GM06990 (cell line): ENCODE results near the gene SETDB1.

Experiments
- DNase-seq: peaks from one replicate; pipeline ENCODE4 v3.0.0-alpha.2; 2011; ENCODE audit not compliant: insufficient read length; ENCODE audit errors: extremely low read depth
- H3K27me3 ChIP-seq: replicated peaks from 2 replicates; pipeline ENCODE4 v1.6.0; 2011; ENCODE audit warnings: low read length; ENCODE audit not compliant: control insufficient read depth, insufficient read depth
- H3K36me3 ChIP-seq: 2 replicates; pipeline ENCODE4 v1.5.1; 2011; ENCODE audit warnings: low read length; ENCODE audit not compliant: control insufficient read depth, insufficient read depth
- H3K4me3 ChIP-seq: replicated peaks from 2 replicates; pipeline ENCODE4 v1.5.1; 2011; ENCODE audit warnings: low read depth, mild to moderate bottlenecking, control low read depth, low read length
- TF ChIP-seq, protein P1 (sequence below): IDR thresholded peaks from 2 replicates; pipeline ENCODE4 v1.5.1; 2011; ENCODE audit warnings: low read length, control low read depth, mild to moderate bottlenecking, inconsistent platforms; ENCODE audit not compliant: insufficient read depth, poor library complexity, severe bottlenecking

SETDB1 gene

DNA sequence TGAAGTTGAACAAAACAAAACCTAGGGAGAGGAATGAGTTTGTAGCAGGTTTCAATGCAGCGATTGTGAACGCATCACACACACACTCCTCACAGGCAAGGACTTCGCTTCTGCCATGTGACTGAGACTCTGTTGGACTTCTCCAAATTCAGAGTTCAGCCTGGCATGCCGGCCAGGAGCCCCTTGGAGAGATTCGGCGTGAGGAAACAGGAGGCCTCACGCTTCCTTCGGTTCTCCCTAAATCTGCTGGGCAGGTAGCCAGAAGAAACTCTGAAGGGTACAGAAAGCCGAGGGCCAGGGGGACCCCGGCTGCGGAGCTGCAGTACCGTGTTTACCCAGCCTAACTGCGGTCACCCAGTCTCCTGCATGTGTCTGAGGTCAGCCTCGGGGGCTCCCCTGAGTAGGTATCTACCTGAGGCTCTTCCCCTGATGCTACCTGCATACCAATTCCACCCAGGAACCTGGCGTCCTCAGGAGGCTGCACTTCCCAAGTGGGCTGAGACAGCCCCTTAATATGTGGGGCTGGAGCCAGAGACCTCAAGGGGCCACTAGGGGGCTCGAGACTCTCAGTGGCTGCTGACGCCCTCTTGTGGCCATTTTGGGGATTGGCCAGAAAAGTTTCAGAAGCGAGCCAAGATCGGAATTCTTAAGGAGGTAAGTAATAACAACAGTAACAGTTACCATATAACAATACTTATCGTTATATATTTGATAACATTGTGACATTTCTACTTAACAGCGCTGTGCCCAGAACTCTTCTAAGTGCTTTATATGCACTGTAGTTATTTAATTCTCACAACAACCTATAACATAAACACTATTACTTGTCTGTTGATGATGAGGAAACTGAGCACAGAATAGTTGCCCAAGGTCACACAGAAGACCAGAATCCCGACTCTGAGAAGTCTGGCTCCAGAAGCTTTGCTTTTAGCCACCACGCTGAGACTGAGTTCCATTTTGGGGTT is 53.2 kb downstream of the SETDB1 start:
- TF ChIP-seq, protein P1, sequence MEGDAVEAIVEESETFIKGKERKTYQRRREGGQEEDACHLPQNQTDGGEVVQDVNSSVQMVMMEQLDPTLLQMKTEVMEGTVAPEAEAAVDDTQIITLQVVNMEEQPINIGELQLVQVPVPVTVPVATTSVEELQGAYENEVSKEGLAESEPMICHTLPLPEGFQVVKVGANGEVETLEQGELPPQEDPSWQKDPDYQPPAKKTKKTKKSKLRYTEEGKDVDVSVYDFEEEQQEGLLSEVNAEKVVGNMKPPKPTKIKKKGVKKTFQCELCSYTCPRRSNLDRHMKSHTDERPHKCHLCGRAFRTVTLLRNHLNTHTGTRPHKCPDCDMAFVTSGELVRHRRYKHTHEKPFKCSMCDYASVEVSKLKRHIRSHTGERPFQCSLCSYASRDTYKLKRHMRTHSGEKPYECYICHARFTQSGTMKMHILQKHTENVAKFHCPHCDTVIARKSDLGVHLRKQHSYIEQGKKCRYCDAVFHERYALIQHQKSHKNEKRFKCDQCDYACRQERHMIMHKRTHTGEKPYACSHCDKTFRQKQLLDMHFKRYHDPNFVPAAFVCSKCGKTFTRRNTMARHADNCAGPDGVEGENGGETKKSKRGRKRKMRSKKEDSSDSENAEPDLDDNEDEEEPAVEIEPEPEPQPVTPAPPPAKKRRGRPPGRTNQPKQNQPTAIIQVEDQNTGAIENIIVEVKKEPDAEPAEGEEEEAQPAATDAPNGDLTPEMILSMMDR, result peak; percentile 100
- peak; percentile 74 for DNase-seq
- H3K36me3 ChIP-seq, result no peaks in the 10 kb centered on the region
- H3K4me3 ChIP-seq, result no peak overlapping the region; the same call in 1 of the 2 replicates
- no peaks in the 10 kb centered on the region for H3K27me3 ChIP-seq

DNA sequence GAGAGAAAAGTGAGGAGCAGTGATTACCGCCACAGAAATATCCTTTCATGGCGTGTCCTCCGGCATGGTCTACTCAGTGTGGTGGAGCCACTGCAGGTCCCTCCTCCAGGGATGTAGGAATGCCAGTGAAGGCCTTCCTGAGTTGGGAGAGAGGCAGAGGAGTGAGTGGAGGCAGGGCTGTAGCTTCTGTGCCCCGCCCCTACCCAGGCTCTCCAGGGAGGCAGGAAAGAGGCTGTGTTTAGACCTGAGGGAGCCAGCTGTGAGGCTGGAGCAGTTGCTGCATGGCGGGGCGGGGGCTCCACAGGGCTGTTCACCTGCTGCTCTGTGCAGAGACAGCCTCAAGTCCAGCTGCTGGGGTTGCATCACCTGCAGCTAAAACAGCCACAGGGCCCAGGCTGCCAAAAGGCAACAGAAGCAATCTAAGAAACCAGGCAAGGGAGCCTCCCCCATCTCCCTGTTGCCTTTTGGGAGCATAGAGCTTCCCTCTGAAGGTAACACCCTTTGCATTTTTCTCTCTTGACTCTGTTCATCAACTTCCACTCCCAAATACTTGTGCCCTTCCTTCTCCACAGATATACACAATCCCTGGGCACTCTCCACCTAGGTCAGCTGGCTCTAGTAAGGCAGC is 55.1 kb downstream of the SETDB1 start:
- no peaks in the 10 kb centered on the region for H3K27me3 ChIP-seq
- H3K4me3 ChIP-seq, result no peak overlapping the region
- H3K36me3 ChIP-seq, result no peaks in the 10 kb centered on the region
- no peak for DNase-seq
- TF ChIP-seq, protein P1, result no peak

DNA sequence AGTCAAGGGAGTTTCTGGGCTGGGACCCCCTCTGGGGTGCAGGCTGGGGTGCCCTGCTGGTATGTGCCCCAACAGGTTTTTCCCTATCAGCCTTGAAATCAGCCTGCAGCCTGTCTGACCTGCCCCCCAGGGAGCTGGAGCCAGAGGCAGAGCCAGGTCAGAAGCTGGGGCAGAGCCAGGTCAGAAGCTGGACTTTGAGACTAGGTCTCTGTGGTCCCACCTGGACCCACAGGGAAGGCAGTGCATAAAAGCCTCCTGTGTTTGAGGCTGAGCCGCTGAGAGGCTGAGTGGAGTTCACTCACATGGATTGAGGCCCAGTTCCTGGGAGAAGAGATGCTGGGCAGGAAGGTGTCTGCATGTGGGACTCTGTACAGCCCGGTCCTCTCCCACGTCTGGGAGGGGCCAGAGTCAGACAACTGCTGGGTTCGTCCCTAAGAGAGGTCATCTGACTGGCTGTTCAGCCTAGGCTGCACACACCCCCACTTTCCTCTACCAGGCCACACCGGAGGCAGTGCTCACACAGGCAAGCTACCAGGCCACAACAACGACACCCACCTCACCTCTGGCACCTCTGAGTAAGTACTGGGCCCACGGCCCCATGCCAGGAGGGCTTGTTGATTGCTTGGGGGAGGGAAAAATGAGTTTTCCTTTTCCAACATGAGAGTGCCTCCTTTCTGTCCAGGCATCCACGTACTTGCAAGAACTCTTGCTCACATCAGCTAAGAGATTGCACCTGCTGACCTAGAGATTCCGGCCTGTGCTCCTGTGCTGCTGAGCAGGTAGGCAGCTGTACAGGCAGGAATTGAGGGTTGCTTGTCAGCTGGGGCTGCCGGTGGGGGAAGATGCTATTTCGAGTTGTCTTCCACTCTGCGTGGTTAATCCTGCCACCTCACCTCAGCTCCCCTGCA is 55.9 kb downstream of the SETDB1 start, which contains the start of gene ANXA9:
TSS of gene ANXA9 (plus strand) at position 488 of the 908 bp plus-strand sequence. CDS start 814 bp downstream, outside the sequence.
- no peaks in the 10 kb centered on the region for H3K27me3 ChIP-seq
- no peaks in the 10 kb centered on the region for H3K36me3 ChIP-seq
- TF ChIP-seq, protein P1, result no peak
- H3K4me3 ChIP-seq, result no peak within 1 kb of the TSS
- DNase-seq, result no peak

DNA sequence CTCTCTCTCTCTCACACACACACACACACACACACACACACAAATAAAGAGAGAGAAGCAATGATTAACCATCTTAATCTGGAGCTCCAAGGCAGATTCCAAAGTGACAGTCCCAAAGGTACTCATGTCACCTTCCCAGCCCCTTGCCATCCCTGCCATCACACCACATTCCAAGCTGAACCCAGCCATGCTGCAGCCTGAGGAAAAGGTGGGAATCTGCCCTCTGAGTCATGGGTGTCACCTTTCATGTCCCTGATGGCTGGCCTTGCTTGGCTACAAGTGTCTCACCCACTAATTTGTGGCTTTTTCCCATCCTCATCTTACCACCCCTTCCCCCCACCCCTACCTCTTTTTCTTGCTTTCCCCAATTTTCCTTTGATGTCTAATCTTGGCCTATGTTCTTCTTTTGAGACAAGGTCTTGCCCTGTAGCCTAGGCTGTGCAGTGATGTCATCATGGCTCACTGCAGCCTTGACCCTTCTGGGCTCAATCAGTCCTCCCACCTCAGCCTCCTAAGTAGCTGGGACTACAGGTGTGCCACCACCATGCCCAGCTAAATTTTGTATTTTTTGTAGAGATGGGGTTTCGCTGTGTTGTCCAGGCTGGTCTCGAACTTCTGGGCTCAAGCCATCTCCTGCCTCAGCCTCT is 59.1 kb downstream of the SETDB1 start:
- no peak for DNase-seq
- TF ChIP-seq, protein P1, result no peak
- Histone ChIP-seq H3K4me3 (no peak overlapping the region), H3K27me3 (no peaks in the 10 kb centered on the region), H3K36me3 (no peaks in the 10 kb centered on the region)

DNA sequence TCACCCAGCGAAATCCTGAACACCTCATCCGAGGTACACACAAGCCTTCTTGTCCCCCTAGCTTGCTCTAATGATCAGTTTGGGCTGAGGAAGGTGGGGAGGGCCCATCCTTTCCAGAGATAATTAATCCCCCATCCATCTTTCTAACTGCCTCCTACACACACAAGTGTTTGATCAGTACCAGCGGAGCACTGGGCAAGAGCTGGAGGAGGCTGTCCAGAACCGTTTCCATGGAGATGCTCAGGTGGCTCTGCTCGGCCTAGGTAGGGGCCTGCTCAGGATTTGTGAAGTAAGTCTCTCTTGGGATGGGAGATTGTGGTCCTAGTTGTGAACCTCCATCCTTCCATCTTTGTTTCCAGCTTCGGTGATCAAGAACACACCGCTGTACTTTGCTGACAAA is 61.8 kb downstream of the SETDB1 start:
- Histone ChIP-seq H3K4me3 (no peak overlapping the region), H3K27me3 (no peaks in the 10 kb centered on the region), H3K36me3 (no peaks in the 10 kb centered on the region)
- TF ChIP-seq, protein P1, result no peak
- DNase-seq, result no peak
